GM18505 (cell line): Measurements from ENCODE around the gene DMXL2.

Experiments
- ATAC-seq: cut with Tn5 transposase; IDR thresholded peaks from one replicate; pipeline ENCODE4 v1.9.1; 2021; ENCODE audit not compliant: unreplicated experiment
- POLR2A ChIP-seq: IDR thresholded peaks from 4 replicates; pipeline ENCODE4 v1.6.1; 2011; ENCODE audit warnings: borderline replicate concordance; ENCODE audit not compliant: insufficient read depth, insufficient read length; ENCODE audit errors: extremely low read depth

DMXL2 gene

DNA sequence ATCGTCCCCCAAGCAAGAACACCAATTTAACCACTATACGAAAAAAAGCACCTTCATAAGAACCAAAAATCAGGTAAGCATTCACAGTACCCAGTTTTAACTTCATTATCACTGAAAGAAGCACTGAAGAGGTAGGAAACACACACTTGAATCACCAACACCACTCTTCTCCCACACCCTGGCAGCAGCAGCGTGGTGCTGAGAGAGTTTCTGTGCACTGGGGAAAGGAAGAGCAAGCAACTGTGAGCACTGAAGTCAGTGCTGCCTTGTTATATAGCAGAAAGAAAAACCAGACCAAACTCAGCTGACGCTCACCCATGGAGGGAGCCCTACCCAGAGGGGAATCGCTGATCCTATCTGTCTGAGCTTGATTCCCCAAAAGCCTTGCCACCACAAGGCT, 98.2 kb downstream of the DMXL2 start:
- no peak for TF ChIP-seq POLR2A
- no peak for ATAC-seq

DNA sequence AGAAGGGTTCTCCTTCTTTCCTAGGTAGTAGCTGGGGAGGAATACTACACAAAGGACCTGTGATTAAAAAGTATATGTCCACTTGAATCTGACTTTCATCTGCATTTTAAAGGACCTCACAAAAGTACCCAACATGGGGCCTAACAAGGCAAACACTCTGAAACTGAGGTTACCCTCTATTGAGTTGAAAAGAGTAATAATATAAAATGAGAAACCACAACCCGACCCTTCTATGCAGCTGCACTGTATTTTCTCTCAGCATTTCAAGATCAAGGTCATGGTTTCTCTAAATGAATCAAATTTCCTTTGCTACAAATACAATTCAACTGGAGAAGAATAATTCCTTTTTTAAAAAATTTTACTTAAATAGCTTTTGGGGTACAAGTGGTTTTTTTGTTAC, 106.3 kb downstream of the DMXL2 start:
- no peak for TF ChIP-seq POLR2A
- no peak for ATAC-seq

DNA sequence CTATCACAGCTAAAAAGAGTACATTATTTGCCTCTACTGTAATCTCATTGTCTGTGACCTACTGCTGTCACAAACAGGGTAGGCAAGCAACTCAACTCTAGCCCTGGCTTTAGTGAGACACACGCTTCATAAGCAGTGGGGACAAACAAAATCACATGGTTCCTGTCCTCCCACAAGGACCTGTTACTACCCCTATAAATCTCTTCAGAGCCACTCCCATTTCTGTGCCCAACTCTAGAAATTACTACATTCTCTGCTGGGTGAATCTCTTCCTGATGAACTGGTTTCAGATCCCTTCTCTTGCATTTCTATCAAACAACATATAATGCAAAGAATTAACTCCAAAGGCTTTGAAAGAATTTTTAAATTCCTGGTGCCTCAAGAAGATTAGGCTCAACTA, 117.3 kb downstream of the DMXL2 start:
- ATAC-seq, result no peak
- TF ChIP-seq POLR2A, result no peak

DNA sequence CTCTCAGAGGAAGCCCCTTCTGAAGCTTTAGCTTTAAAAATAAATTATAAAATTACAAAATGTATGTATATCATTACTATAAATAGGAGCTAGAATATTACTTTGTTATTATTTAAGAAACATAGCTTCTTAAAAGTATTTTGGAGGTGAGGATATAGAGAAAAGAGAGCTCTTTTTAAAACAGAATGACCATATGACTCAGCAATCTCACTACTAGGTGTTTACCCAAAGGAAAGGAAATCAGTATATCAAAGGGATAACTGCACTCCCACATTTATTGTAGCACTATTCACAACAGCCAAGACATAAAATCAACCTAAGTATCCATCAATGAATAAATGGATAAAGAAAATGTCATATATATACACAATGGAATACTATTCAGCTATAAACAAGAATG, 119.6 kb downstream of the DMXL2 start:
- no peak for ATAC-seq
- TF ChIP-seq POLR2A, result no peak

DNA sequence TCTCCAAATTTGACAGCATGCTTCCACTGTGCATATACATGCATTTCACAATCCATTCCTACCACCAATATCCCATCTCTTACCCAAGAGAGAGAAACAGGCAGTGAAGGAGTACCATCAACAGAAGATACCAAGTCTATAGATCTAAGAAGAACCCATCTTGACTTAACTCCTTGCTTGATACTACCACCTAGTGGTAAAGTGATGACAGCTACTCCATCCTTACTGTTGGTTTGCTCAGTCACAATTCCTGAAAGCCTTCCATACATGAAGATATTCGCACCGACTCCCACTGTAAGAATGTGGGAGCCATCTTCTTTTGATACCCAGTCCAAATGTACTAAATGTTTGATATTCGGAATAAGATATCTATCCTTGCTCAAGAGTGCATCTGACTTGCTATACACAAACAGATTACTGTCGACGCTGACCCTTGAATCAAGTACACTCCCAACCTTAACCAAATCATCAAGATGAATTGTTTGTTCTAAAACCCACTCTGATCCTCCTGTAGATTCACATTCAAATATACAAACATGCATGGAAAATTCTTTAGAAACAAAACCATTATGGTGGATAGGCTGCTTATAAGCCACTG, 123.1 kb downstream of the DMXL2 start:
- ATAC-seq, result no peak
- no peak for TF ChIP-seq POLR2A

DNA sequence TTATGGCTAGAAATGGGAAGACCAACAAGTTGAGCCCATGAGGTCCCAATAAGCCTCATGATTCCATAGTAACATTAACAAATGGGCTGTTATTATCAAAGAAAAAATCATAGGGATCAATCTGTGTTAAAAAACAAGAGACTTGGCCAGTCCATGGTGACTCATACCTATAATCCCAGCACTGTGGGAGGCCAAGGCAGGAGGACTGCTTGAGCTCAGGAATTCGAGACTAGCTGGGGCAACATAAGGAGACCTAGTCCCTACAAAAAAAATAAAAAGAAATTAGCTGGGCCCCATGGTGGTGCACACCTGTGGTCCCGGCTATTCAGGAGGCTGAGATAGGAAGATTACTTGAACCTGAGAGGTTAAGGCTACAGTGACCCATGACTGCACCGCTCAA, 124.8 kb downstream of the DMXL2 start:
- no peak for ATAC-seq
- no peak for TF ChIP-seq POLR2A

GRCh38 chr15:51496246-51496645, 126.3 kb downstream of the DMXL2 start:
- no peak for ATAC-seq
- no peak for TF ChIP-seq POLR2A

GRCh38 chr15:51494411-51495314, 127.9 kb downstream of the DMXL2 start:
- no peak for ATAC-seq
- no peak for TF ChIP-seq POLR2A

DNA sequence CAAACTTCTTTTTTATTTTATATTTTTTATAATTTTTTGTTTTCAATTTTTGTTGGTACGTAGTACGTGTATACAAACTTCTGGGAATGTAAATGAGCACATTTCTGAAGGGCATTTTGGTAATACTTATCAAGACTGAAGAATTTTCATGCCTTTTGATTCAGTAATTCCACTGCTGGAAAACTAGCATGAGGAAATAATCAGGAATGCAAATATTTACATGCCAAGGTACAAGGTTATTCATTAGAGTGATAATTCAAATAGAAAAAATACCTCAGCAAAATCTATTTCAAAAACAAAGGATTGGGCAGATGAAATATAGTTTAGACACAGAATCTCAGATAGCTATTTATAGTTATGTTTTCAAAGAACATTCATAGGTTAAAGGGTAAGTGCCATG, 128.7 kb downstream of the DMXL2 start:
- TF ChIP-seq POLR2A, result no peak
- no peak for ATAC-seq

GRCh38 chr15:51492528-51492927, 130.0 kb downstream of the DMXL2 start:
- no peak for ATAC-seq

GRCh38 chr15:51491941-51492340, 130.6 kb downstream of the DMXL2 start:
- ATAC-seq, result no peak
- TF ChIP-seq POLR2A, result no peak

More at GRCh38 chr15:51492528-51492927, 130.0 kb downstream of the DMXL2 start:
- no peak for TF ChIP-seq POLR2A

DNA sequence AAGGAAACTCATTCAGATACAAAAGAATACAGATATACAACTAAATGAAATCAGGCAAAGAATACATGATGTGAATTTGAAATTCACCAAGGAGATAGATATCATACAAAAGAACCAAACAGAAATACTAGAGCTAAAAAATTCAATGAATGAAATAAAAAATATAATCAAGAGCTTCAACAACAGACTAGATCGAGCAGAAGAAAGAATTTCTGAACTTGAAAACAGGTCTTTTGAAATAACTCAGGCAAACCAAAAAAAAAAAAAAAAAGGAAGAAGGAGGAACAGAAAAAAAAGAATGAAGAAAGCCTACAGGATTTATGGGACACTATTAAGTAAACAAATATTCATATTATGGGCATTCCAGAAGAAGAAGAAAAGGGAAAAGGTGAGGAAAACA, 137.8 kb downstream of the DMXL2 start:
- TF ChIP-seq POLR2A, result no peak
- no peak for ATAC-seq

GRCh38 chr15:51483985-51484384, 138.6 kb downstream of the DMXL2 start:
- TF ChIP-seq POLR2A, result no peak
- ATAC-seq, result no peak

DNA sequence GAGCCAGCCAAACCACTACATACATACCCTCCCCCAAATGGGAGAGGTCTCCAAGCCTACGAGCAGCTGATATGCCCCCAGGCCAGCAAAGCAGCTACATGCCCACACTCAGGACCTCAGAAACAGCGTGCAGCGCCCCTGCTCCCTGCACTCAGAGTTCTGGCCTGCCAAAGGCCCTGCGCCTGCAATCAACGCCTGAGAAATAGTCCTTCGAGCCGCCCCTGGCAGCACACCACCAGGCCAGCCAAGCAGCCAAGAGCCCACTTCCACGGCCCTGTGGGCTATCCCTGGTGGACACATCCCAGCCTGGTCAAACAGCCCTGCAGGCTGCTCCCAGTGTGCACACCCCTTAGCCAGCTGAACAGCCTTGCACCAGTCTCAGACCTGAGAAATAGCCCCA, 139.1 kb downstream of the DMXL2 start:
- no peak for ATAC-seq
- TF ChIP-seq POLR2A, result no peak

DNA sequence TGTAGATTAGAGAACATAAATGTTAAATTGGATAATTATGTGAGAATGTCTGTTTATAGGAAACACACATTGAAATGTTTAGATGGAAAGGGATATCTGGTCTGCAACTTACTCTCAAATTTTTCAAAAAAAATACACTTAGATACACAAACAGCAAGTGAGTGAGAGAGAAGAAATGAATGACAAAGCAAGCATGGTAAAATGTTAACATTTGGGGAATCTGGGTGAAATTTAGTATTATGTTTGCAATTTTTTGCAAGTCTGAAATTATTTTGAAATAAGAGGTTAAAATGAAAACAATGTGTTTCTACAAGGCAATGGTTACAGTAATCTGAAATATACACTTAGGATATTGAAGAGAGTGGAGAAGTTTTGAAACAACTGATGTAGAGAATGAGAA, 146.8 kb downstream of the DMXL2 start:
- TF ChIP-seq POLR2A, result no peak
- no peak for ATAC-seq

DNA sequence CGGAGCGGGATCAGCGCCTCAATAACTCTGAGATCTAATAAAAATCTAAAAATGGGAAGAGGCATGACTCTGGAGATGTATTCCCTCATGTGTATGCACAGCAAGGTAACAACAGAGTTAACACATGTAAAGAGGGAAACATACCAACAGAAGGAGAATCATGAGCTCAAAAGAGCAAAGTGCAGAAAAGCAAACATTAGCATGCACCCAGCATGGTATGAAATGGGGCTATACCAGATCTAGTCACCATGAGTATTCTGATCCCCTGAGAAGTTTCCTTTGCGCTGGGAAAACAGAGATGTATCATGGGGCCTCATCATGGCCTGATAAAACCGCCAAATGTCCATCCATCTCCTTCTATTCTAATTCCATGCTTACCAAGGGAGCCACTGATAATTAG, 152.1 kb downstream of the DMXL2 start:
- TF ChIP-seq POLR2A, result no peak
- ATAC-seq, result no peak
